Lower leg skin (tissue), 3 donors: ENCODE data around the gene SLC22A1.

ENCODE experiments used
- POLR2A ChIP-seq, 2 donors: fragments of 450-650 bp; IDR thresholded peaks; one replicate each; pipeline ENCODE4 v1.6.1; 2016 to 2017; ENCODE audit warnings: antibody characterized with exemption in 2 of 2, mild to moderate bottlenecking in 1 of 2, moderate library complexity in 1 of 2
- TF ChIP-seq, protein P1 (sequence below), 3 donors: fragments of 450-650 bp; IDR thresholded peaks; one replicate each; pipeline ENCODE4 v1.5.1; 2016; ENCODE audit warnings: antibody characterized with exemption in 3 of 3, mild to moderate bottlenecking in 3 of 3, moderate library complexity in 2 of 3

GRCh38 chr6:160121981-160122380, 366 bp downstream of the SLC22A1 start:
- TF ChIP-seq POLR2A (IDR thresholded peaks at IDR 0.05): no peak
- TF ChIP-seq, protein P1, sequence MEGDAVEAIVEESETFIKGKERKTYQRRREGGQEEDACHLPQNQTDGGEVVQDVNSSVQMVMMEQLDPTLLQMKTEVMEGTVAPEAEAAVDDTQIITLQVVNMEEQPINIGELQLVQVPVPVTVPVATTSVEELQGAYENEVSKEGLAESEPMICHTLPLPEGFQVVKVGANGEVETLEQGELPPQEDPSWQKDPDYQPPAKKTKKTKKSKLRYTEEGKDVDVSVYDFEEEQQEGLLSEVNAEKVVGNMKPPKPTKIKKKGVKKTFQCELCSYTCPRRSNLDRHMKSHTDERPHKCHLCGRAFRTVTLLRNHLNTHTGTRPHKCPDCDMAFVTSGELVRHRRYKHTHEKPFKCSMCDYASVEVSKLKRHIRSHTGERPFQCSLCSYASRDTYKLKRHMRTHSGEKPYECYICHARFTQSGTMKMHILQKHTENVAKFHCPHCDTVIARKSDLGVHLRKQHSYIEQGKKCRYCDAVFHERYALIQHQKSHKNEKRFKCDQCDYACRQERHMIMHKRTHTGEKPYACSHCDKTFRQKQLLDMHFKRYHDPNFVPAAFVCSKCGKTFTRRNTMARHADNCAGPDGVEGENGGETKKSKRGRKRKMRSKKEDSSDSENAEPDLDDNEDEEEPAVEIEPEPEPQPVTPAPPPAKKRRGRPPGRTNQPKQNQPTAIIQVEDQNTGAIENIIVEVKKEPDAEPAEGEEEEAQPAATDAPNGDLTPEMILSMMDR (IDR thresholded peaks at IDR 0.05): no peak
